Effector CD8-positive, alpha-beta T cell (primary cell): ENCODE data around the gene KPNB1.

ENCODE experiments used
- DNase-seq: peaks from one replicate; lab custom pipeline; 2025; lab: John Stamatoyannopoulos, UW

KPNB1 gene

GRCh38 chr17:47636273-47637030 is 13.3 kb upstream of the KPNB1 start:
- no peak for DNase-seq

GRCh38 chr17:47638903-47639302 is 10.8 kb upstream of the KPNB1 start:
- no peak for DNase-seq

- no peak for DNase-seq
Measured at GRCh38 chr17:47640076-47640475, 9.6 kb upstream of the KPNB1 start.

- DNase-seq: no peak
Measured at GRCh38 chr17:47641202-47641601, 8.5 kb upstream of the KPNB1 start.

GRCh38 chr17:47643116-47643515 is 6.6 kb upstream of the KPNB1 start:
- no peak for DNase-seq

GRCh38 chr17:47644324-47644723 is 5.4 kb upstream of the KPNB1 start:
- DNase-seq: no peak

GRCh38 chr17:47649972-47650524 is 329 bp downstream of the KPNB1 start:
- no peak for DNase-seq

GRCh38 chr17:47650525-47651522 is 1.1 kb downstream of the KPNB1 start:
- DNase-seq: peak; percentile 83

- DNase-seq: no peak
Measured at GRCh38 chr17:47651704-47652103, 2.0 kb downstream of the KPNB1 start.

GRCh38 chr17:47652570-47652969 is 2.9 kb downstream of the KPNB1 start:
- no peak for DNase-seq

GRCh38 chr17:47653442-47653841 is 3.7 kb downstream of the KPNB1 start:
- no peak for DNase-seq

GRCh38 chr17:47654991-47655390 is 5.3 kb downstream of the KPNB1 start:
- DNase-seq: no peak

GRCh38 chr17:47660064-47660492 is 10.4 kb downstream of the KPNB1 start:
- DNase-seq: no peak

- peak; percentile 28 for DNase-seq
Measured at GRCh38 chr17:47663912-47664623, 14.3 kb downstream of the KPNB1 start.

GRCh38 chr17:47664624-47664941 is 14.9 kb downstream of the KPNB1 start:
- no peak for DNase-seq

- DNase-seq: no peak
Measured at GRCh38 chr17:47665655-47666054, 15.9 kb downstream of the KPNB1 start.

GRCh38 chr17:47669081-47669480 is 19.4 kb downstream of the KPNB1 start:
- no peak for DNase-seq

- DNase-seq: no peak
Measured at GRCh38 chr17:47670064-47670463, 20.3 kb downstream of the KPNB1 start.

- no peak for DNase-seq
Measured at GRCh38 chr17:47674499-47674898, 24.8 kb downstream of the KPNB1 start.

GRCh38 chr17:47675380-47676198 is 25.9 kb downstream of the KPNB1 start:
- no peak for DNase-seq

GRCh38 chr17:47676199-47676472 is 26.4 kb downstream of the KPNB1 start:
- DNase-seq: no peak
